KG1 (cell line): ENCODE measurements around the gene LFNG.

ENCODE experiments used
- DNase-seq: peaks from one replicate; lab custom pipeline; 2025; lab: John Stamatoyannopoulos, UW

LFNG gene

DNA sequence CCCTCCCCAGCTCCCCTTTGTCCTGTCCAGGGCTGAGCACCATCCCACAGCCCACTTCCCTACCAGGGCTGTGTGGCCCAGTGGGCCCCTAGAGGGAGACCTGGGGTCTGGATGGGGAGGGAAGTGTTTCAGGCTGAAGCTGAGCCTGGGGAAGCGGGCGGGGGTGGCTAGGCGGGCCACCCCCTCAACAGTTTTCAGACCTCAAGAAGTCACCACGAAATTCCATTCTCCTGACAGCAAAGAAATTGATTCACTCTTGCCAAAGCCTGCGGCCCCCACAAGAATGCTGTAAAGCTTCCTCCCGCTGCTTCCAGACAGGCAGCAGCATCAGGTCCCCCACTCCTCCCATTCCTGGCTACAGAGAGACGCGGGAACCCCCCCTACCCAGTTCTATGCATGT, 2.5 kb upstream of the LFNG start:
- DNase-seq = no peak

DNA sequence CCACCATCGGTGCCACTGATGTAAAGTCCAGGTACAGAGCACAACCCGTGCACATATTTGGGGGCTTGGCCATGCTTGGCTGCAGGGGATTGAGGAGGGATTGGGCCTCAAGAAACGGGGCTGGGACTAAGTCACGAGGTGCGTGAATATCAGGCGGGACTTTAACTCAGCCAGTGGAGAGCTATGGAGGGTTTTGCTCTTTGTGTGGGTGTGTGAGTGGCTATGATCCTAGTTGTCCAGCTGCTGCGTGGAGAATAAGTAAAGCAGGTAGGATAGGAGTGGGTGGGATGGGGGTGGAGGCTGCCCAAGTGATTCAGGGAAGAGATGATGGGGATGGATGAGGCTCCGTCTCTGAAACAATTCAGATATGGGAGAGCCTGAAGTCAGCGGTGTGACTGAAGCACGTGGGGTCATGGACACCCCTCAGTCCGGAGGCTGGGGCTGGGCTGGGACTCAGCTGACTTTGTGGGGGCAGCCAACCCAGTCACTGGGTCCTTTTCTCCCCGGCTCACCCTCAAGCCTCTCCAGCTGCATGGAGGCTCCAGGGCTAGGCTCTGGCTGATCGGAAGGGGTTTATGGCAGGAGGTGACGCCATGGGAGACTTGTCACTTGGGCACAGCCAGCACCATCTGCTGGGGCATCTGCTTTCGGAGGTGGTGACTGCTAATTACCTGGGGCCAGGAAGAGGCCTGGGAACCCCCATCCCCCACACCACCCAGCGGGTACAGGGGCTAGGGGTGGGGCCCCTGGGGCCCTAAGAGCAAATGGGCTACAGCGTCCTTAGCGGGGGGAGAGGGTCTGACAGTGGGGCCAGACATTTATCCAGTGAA, 1.7 kb upstream of the LFNG start:
- DNase-seq = no peak

DNA sequence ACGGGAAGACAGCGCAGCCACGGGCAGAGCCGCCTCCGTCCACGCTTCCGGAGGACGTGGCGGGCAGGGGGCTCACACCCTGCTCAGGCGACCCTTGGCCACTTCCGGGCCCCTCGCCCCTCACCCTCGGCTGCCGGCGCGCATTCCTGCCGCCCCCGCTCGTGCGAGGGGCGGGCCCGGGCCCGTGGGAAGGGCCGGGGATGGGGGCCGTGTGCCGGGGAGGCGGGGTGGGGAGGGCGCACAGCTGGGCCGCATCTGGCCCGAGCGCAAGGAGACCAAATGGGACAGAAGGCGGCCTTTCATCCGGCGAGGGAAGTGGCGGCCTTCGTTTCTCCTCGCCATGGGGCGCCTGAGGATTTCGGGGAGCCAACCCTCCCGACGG, 846 bp upstream of the LFNG start:
- DNase-seq = no peak

DNA sequence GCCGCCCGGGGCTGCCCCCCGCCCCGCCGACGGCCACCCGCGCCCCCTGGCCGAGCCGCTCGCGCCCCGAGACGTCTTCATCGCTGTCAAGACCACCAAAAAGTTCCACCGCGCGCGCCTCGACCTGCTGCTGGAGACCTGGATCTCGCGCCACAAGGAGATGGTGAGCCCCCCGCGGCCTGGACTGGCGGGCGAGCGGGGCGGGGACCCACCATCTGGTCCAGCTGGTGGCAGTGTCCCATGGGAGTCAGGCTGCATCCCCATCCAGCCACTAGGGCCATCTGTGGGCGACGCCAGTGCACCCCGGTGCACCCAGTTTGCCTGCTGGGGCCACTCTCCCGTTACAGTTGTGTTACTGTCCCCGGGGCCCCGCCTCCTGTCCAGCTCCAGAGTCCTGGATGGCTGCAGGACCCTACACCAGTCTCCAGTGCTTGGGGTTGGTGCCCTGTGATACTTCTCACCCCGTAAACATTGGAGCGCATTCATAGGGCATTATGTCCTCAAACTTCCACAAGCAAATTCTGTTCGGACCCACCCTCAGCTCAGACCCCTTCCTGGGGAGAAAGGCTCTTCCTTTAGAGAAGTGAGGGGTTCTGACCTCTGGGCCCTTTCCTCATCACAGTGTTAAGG, 672 bp downstream of the LFNG start:
- DNase-seq = no peak

DNA sequence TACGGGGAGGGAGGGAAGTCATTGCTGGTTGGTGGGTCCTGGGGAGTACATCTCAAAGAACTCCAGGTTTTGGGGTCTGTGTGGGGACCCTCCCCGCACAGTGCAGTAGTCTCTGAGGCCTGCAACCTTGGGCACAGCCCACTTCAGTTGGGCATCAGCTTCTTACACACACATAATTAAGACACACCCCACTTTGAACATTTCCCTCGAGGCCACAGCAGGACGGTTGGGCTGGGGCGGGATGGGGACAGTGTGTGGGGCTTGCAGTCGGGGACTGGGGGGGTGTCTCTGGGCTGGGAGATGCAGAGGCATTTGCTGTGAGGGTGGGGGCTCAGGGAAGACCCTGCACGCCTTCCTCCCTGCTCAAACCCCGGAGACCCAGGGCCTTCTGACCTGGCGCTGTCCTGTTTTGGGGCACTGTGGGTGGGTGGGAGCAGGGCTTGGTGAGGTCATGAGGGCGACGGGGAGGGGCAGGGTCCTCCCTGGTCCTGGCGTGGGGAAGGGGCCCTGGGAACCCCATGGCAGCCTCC, 1.3 kb downstream of the LFNG start:
- no peak for DNase-seq

DNA sequence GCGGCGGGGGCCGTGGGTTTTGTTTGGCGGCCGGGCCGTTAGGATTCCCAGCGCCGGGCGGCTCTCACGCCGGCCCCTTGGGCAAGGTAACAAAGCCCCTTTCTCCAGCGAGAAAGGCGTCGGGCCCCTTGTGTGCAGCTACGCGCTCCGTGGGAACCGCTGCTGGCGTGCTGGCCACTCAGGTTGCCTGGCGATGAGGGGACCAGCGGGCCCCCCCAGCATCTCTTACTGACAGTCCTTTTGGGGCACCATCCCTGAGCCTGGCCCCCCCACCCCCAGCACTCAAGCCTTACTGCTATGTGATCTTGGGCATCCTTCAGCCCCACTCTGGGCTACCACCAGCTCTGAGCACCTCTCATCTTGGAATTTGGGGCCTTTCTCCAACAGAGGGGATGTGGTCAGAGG, 1.8 kb downstream of the LFNG start:
- no peak for DNase-seq

DNA sequence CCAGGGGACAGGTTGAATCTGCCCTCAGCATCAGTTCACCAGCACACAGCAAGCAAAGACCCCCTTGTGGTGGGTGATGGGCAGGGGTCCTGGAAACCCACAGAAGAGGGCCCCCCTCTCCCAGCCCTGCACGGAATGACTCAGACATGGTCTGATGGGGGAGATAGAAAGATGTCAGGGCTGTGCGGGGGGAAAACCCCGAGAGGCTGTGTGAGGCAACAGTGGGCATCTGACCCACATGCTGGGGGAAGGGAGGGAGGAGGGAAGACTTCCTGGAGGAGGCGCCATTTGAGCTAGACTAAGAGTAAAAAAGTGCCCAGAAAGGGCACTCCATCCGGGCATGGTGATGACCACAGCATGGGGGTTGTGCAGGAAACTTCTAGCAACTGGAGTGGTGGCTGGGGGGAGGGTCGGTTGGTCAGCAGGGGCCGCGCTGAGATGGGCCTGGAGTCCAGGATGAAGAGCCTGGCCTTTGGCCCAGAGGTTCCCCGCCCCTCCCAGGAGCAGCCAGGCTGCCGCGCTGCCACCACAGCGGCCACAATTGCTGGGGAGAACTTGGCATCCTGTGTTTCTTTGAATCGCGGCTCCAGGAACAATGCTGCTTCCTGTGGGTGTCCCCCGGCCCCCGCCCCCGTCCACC, 2.5 kb downstream of the LFNG start:
- DNase-seq = peak; percentile 26

DNA sequence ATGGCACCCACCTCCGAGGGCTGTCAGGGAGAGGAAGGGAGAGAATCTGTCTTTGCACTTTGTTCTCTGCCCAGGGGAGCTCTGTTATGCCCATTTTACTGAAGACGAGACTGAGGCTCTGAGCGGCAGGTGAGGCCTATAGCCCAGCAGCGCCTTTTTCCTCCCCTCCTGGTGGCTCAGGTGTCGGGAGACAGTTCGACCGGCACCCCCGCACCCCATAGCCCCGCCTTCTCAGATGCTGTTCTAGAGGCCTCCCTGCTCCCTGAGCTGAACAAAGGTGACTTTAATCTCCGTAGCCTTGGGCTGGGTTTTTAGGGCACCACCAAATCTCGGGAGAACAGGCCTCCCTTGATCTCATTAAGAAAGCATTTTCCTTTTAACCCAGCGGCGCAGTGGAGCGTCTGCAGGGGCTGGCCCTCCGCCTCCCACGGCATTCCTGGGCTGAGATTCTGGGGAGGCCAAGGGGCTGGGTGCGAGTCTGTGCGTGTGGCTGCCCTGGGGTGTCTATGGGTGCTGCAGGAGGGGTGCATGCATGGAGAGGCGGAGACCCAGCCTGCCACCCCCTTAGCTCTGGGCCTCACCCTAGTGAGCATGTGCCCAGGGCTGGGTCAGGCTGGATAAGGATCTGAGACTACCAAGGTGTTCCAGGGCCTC, 3.3 kb downstream of the LFNG start:
- DNase-seq = no peak

DNA sequence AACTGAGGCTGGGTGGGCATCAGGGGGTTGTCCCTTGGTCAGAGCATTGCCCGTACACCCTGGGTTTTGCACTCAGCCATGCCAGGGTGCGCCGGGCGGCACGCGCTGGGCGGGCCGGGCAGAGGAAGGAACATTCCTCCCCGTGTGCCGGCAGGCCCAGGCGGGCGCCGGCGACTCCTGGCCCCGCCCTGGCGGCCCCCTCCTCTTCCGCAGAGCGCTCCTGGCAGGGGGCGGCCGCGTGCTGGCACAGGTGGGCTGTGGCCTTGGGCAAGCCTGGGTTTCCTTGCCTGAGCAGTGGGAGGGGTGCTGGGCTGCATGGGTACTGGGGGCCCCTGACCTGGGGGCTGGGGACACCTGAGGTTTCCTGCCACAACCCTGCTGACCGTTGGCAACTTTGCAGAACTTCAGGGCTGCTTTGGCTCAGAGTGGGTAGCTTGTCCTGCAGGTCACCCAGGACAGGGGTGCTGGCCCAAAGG, 3.9 kb downstream of the LFNG start:
- no peak for DNase-seq

DNA sequence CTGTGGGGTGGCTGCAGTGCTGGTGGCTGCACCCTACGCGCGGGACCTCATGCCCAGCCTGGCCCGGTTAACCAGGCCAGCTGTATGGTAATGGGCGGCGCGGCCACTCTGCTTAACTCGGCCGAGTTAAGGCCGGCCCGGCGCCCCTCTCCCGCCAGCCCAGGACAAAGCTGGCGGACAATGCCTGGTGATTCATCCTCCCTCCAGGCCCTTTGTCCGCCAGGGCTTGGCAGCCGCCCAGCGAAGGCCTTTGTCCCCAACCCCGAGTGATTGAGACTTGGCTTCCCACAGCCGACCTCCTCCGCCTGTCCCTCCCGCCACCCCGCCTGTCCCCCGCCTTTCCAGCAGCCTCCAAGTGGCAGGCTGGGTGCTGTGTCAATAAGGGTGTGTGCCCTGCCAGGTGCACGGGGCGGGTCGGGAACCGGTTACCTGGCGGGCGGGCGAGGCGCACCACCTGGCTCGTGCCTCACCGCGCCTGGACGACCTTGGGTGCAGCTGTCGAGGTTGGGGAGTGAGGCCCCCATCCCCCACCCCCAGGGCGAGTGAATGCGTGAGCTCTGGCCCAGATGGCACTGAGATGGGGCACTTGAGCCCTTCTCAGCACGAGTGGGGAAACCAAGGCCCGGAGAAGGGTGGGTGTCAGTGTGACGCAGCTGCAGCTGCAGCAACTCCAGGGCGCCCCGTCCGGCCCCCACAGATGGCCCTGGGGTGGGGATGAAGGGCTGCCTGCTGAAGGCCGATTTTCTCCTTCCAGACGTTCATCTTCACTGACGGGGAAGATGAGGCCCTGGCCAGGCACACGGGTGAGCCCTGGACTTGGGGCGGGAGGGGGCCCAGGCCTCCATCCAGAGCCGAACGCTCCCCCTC, 4.6 kb downstream of the LFNG start:
- DNase-seq = no peak

DNA sequence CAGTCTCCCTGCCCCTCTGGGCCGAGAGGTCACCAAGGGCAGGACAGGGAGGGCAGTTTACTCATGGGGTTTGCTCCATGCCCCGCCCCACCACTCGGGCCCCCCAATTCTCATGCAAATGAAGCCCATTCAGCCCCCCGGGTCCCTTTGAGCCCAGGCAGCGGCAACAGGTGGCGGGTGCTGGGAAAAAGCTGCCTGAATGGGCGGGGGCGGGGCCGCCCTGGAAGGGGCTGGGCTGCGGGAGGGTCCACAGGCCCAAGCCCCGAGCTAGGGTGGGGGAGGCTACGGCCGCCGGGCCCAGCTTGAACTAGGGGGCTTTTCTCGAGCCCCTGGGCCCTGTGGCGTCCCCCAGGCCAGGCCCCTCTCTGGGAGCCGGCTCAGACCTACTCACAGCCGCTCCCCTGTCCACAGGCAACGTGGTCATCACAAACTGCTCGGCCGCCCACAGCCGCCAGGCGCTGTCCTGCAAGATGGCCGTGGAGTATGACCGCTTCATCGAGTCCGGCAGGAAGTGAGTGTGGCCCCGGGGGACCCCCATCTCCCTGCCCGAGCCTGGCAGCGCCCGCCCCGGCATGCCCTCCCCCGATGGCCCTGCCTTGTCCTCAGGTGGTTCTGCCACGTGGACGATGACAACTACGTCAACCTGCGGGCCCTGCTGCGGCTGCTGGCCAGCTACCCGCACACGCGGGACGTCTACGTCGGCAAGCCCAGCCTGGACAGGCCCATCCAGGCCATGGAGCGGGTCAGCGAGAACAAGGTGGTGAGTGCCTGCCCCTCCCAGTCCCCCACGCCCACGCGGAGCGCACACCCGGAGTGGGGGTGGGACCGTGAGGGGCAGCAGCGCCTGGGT, 5.5 kb downstream of the LFNG start:
- DNase-seq = no peak

DNA sequence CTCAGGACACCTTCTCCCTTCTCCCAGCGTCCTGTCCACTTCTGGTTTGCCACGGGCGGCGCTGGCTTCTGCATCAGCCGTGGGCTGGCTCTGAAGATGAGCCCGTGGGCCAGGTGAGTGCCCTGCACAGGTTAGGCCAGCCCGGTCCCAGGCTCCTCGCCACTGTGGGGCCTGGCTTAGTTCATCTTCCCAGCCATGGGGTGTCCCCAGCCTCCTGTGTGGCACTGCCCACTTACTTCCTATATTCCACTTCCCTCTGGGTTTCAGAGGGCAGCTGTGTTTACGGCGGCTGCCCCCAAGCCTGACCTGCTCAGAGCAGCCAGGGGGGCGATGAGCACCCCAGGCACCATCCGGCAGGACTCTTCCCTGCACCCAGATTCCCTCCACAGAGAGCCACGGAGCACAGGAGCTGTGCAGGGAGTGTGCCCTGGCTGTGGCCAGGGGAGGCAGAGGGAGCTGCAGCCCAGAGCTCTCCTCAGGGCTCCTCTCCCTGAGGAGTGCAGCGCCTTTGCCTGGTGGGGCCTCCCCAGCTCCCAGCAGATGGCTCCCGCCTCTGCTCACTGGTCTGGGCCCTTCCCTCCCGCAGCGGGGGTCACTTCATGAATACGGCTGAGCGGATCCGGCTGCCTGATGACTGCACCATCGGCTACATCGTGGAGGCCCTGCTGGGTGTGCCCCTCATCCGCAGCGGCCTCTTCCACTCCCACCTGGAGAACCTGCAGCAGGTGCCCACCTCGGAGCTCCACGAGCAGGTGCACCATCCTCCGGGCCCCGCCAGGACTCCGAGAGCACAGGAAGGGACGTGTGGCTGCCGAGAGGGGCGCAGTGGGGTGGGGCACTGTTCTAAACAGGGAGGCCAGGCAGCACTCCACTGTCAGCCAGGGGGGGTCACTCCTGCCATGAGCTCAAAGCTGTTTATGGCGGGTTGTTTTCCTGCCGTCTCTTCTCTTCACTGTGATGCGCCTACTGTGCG, 6.4 kb downstream of the LFNG start:
- no peak for DNase-seq

DNA sequence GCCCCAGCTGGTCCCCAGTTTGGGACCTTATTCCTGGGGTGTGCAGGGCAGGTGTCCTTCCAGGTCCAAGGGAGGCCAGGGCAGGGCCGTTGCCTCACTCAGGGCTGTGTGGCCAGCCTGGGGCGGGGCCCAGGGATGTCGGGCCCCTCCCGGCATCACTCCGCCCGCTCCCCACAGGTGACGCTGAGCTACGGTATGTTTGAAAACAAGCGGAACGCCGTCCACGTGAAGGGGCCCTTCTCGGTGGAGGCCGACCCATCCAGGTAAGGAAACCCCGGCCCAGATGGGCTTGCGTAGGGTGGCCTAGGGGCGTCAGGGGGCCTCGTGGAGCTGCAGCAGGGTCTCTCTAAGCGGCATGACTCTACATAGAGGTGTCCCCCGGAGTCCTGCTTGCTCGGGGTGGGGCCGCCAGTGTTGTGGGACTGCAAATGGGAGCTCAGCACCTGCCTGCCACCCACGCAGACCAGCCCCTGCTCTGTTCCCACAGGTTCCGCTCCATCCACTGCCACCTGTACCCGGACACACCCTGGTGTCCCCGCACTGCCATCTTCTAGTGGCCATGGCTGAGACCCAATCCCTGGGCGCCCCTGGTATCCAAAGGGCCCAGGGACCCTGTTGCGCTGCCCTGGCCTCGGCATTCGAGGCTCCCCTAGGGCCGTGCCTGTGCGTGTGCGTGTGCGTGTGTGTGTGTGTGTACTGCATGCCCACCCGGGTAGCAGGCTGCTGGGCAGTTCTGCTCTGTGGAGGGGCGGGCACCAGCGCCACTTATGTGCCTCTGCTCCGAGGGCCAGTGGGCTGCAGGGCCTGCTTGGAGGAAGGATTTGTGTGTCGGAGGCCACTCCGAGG, 7.3 kb downstream of the LFNG start:
- no peak for DNase-seq

DNA sequence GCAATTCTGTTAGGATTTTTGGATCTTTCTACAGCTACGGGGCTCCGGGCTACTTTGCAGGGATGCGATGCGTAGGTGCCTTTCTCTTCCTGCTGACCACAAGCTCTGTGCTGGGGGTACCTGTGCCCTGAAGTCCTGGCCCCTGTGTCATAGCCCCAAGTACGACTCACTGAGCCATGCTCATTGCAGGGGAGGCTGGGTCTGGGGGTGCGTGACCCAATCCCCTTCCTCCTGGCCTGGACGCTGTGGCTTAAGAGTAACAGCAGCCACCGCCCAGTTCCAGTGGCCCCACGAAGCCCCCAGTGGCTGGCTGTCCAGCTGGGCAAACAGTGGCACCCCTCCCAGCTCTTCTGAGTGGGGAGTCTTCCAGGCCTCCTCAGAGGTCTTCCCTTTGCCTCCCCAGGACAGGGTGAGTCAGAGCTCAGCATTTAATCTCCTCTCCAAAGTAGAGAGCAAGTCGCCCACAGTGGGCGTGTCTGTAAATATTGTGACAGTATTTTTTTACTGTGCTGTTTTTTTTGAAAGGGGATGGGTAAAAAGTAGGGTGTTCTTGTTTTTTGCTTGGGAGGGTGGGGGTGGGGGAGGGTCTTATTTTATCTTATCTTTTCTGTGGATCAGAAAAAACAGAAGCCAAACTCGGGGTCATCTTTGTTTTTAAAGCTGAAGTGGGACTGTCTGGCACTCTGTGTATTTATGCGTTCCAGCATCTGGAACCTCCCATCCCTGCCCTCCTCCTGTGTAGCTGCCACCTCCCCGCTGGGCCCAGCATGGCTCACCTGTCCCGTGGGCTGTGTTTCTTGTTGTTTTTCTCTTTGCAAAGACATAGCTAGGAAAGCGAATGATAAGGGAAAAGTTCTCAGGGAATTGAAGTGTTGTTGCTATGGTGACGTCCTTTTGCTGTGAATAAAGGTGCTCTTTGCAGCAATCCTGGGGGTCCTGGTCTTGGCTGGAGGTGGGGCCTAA, 8.2 kb downstream of the LFNG start:
- no peak for DNase-seq

DNA sequence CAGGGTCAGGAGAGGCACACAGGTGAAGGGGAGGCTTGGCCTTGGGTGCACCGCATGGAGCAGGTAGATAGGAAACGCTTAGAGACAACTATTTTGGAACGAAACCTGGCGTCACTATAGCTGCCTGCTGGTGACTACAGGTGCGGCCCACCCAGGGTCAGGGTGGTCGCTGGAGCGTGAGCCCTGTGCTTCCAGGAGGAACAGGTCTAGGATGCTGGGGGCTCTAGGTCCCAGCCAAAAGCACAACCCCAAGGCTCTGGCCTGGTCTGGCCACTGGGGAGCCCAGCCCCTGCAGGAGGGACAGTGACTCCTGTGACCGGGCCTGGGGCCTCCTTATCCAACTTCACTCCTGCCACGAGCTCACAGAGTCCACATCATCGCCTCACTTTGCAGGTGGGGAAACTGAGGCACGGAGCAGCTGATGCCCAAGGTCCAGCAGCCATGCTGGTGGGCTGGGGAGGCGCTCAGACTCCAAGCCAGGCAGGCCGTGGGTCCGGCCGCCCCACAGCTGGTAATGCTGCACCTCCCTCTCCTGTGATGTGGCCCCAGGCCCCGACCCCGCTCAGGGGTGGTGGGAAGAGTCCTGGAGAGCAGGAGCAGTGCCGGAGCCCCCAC, 9.0 kb downstream of the LFNG start:
- no peak for DNase-seq

DNA sequence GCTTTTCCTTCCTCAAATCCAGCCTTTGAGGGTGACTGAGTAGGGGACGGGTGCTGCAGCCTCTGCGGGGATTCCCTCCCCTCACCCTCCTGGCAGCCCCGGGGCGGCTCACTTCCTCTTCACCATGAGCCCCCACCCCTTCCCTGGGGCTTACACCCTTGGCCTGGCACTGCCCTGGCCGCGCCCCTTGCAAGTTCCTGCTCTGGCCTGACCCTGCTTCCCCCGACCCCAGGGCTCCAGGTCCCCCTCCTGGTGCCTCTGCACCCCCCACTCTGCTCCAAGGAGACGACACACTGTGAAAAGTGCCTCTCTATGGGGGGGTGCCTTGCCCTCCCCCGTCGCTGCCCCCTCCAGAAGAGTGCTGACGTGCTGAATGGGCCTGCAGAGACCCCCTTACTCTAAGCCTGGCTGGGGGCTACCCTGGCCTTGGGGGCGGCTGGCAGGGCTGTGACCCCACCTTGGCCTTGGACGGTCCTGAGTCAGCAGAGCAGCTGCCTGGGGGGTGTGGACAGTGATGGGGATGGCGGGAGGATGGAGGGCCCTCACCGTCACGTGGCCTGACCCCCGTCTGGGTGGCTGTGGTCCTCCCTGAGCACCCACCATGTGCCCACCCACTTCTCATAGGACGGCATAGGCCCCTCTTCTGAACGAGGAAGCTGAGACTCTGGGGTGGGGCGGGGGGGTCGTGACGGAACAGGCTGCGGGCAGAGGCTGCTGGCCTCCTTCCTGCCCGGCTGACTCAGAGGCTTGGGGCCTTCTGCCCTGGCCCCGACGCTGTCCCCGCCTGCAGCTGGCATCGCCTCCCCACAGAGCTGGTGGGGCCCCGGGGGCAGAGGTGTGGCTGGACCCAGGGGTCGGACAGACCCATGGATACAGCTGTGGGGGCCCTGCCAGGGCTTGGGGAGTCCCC, 9.8 kb downstream of the LFNG start:
- DNase-seq = peak; percentile 79
